ENCODE measurements around the gene EDA. TPM values are rescaled to one million over a fixed set of nuclear protein-coding genes. Genes with fewer than 3 reads are reported as not detected.

Gene EDA
- 1.7 TPM for polyA plus RNA-seq (2013, experiment 1 of 2; ENCODE audit: insufficient read length)
- 1.4 TPM for polyA plus RNA-seq (2013, experiment 2 of 2; ENCODE audit: insufficient read length)

GRCh38 chrX:69615779-69616456 is at the start of gene EDA:
Gene EDA (plus strand): TSS chrX:69616113.
- peak; percentile 87 for DNase-seq

GRCh38 chrX:69568828-69569227 is 47.1 kb upstream of the EDA start:
- DNase-seq, result no peak

GRCh38 chrX:69597399-69597798 is 18.5 kb upstream of the EDA start:
- no peak for DNase-seq

GRCh38 chrX:69600182-69600581 is 15.7 kb upstream of the EDA start:
- no peak for DNase-seq

- no peak for DNase-seq
Observed at GRCh38 chrX:69603566-69604194, 12.2 kb upstream of the EDA start.

GRCh38 chrX:69605521-69605920 is 10.4 kb upstream of the EDA start:
- DNase-seq, result no peak

GRCh38 chrX:69607616-69608015 is 8.3 kb upstream of the EDA start:
- no peak for DNase-seq

GRCh38 chrX:69613946-69614345 is 2.0 kb upstream of the EDA start:
- DNase-seq, result no peak

GRCh38 chrX:69614886-69615285 is 1.0 kb upstream of the EDA start:
- DNase-seq, result no peak

GRCh38 chrX:69615342-69615741 is 571 bp upstream of the EDA start:
- no peak for DNase-seq

- DNase-seq, result no peak
Observed at GRCh38 chrX:69616457-69617203, 717 bp downstream of the EDA start.

- DNase-seq, result peak; percentile 7
Observed at GRCh38 chrX:69618803-69619202, 2.9 kb downstream of the EDA start.

- DNase-seq, result peak; percentile 10
Observed at GRCh38 chrX:69626129-69626528, 10.2 kb downstream of the EDA start.

- DNase-seq, result no peak
Observed at GRCh38 chrX:69627744-69628143, 11.8 kb downstream of the EDA start.

GRCh38 chrX:69630147-69630546 is 14.2 kb downstream of the EDA start:
- no peak for DNase-seq

GRCh38 chrX:69664693-69665092 is 48.8 kb downstream of the EDA start:
- no peak for DNase-seq

- DNase-seq, result no peak
Observed at GRCh38 chrX:69670001-69670555, 54.2 kb downstream of the EDA start.

- no peak for DNase-seq
Observed at GRCh38 chrX:69674891-69675290, 59.0 kb downstream of the EDA start.

- no peak for DNase-seq
Observed at GRCh38 chrX:69705818-69706217, 89.9 kb downstream of the EDA start.

GRCh38 chrX:69718102-69718501 is 102.2 kb downstream of the EDA start:
- no peak for DNase-seq

- no peak for DNase-seq
Observed at GRCh38 chrX:69724307-69724706, 108.4 kb downstream of the EDA start.

GRCh38 chrX:69740317-69740716 is 124.4 kb downstream of the EDA start:
- no peak for DNase-seq

- peak; percentile 6 for DNase-seq
Observed at GRCh38 chrX:69741721-69742120, 125.8 kb downstream of the EDA start.
